HepG2 (cell line): ENCODE results near the gene PHKB. TPM values are rescaled to one million over a fixed set of nuclear protein-coding genes. Genes with fewer than 3 reads are reported as not detected.
A peak's percentile ranks its signal among the peaks of the same experiment; 100 is the strongest.

Experiments
- CBFB ChIP-seq: sonication (generic); formaldehyde crosslinking; IDR thresholded peaks from 2 replicates; pipeline ENCODE4 v1.4.0; 2020; ENCODE audit warnings: missing genetic modification reagents
- CCDC6 ChIP-seq: sonication (generic); formaldehyde crosslinking; IDR thresholded peaks from 2 replicates; pipeline ENCODE4 v1.8.1; 2022; ENCODE audit warnings: mild to moderate bottlenecking, missing genetic modification reagents, moderate library complexity
- HNF1A ChIP-seq, 2 experiments: sonication (generic) in 1 of 2; formaldehyde crosslinking in 1 of 2; IDR thresholded peaks; 2 replicates each; pipeline versions ENCODE4 v1.4.0 to v1.6.1; 2016 to 2020; ENCODE audit warnings: borderline replicate concordance in 1 of 2, low read depth in 1 of 2, mild to moderate bottlenecking in 1 of 2, missing genetic modification reagents in 1 of 2
- KAT7 ChIP-seq: IDR thresholded peaks from 2 replicates; pipeline ENCODE4 v1.6.1; 2018; ENCODE audit warnings: borderline replicate concordance, missing compliant biosample characterization
- MTF2 ChIP-seq: sonication (generic); formaldehyde crosslinking; IDR thresholded peaks from 2 replicates; pipeline ENCODE4 v1.5.0; 2020; ENCODE audit warnings: missing genetic modification reagents, borderline replicate concordance
- MXD4 ChIP-seq: IDR thresholded peaks from 2 replicates; pipeline ENCODE4 v1.6.1; 2016; ENCODE audit warnings: mild to moderate bottlenecking, missing biosample characterization, missing genetic modification reagents
- NFKBIZ ChIP-seq: IDR thresholded peaks from 2 replicates; pipeline ENCODE4 v1.6.1; 2018; ENCODE audit warnings: missing genetic modification reagents, missing compliant biosample characterization
- REPIN1 ChIP-seq: sonication (generic); formaldehyde crosslinking; IDR thresholded peaks from 2 replicates; pipeline ENCODE4 v1.8.0; 2022; ENCODE audit warnings: missing genetic modification reagents, low read depth, mild to moderate bottlenecking, borderline replicate concordance
- TARDBP ChIP-seq: sonication (generic); formaldehyde crosslinking; IDR thresholded peaks from 2 replicates; pipeline ENCODE4 v1.8.0; 2022; ENCODE audit warnings: mild to moderate bottlenecking, missing genetic modification reagents
- TEAD3 ChIP-seq: optimal IDR thresholded peaks from 2 replicates; pipeline ENCODE3; 2016; ENCODE audit warnings: borderline replicate concordance
- TFAP4 ChIP-seq: sonication (generic); IDR thresholded peaks from 2 replicates; pipeline ENCODE4 v1.6.1; 2016; ENCODE audit warnings: low read depth, borderline replicate concordance
- U2AF1 ChIP-seq: fragments of 200-400 bp; formaldehyde crosslinking; optimal IDR thresholded peaks from 2 replicates; pipeline ENCODE3; 2017; ENCODE audit warnings: mild to moderate bottlenecking, low read depth, low read length
- ZNF180 ChIP-seq: sonication (generic); formaldehyde crosslinking; IDR thresholded peaks from 2 replicates; pipeline ENCODE4 v1.4.0; 2020; ENCODE audit warnings: low read depth, missing genetic modification reagents, borderline replicate concordance
- ZNF230 ChIP-seq: sonication (generic); formaldehyde crosslinking; IDR thresholded peaks from 2 replicates; pipeline ENCODE4 v1.4.0; 2020; ENCODE audit warnings: mild to moderate bottlenecking, missing genetic modification reagents
- ZNF543 ChIP-seq: sonication (generic); formaldehyde crosslinking; IDR thresholded peaks from 2 replicates; pipeline ENCODE4 v1.4.0; 2020; ENCODE audit warnings: mild to moderate bottlenecking, missing genetic modification reagents
- ZNF609 ChIP-seq: sonication (generic); formaldehyde crosslinking; IDR thresholded peaks from 2 replicates; pipeline ENCODE4 v1.4.0; 2020; ENCODE audit warnings: mild to moderate bottlenecking, missing genetic modification reagents, borderline replicate concordance
- polyA plus RNA-seq, 8 experiments: library from polyadenylated mRNA; depleted of rRNA in 3 of 8; stranded (reverse) in 7 of 8; unstranded in 1 of 8; fragments of >200 nt; fragmentation: Illumina TruSeq in 4 of 8; extraction: Trizol in 4 of 8; gene quantifications; 2 replicates each; pipeline versions ENCODE4 v1.2.1 to v1.2.3, GENCODE V29; 2011 to 2016; ENCODE audit warnings: low read depth in 4 of 8, missing spikeins in 1 of 8, mixed read lengths in 1 of 8; ENCODE audit not compliant: insufficient read depth in 1 of 8
- total RNA-seq, 5 experiments: library from RNA; depleted of rRNA; stranded (reverse); fragments of >200 nt; fragmentation: Illumina TruSeq; extraction: Trizol; gene quantifications; 2 replicates each; pipeline ENCODE4 v1.2.3, GENCODE V29; 2016; ENCODE audit warnings: low read depth in 1 of 5

Gene PHKB
- total and polyA plus RNA-seq, 2 of the 13 experiments (the other 11 are each of a cell fraction or from before 2014, with no cell fraction given): 66.0 to 80.8 TPM

GRCh38 chr16:47657032-47657431, 195.9 kb downstream of the PHKB start (continued):
- TF ChIP-seq U2AF1: no peak
- peak; percentile 93 for TF ChIP-seq ZNF609
- peak; percentile 65 for TF ChIP-seq CBFB (CRISPR knock-in tag)
- TF ChIP-seq TEAD3: peak; percentile 58
- TF ChIP-seq NFKBIZ (CRISPR knock-in tag): peak; percentile 56; the same call in 1 of the 2 replicates
- TF ChIP-seq KAT7 (CRISPR knock-in tag): no peak
- TF ChIP-seq MXD4 (CRISPR knock-in tag): no peak
- no peak for TF ChIP-seq CCDC6
- TF ChIP-seq ZNF230: no peak
- no peak for TF ChIP-seq HNF1A (IDR thresholded peaks at IDR 0.05; ENCODE audit: low read depth)
- peak; percentile 70; the same call in 1 of the 2 replicates for TF ChIP-seq HNF1A (CRISPR knock-in tag; IDR thresholded peaks at IDR 0.05; ENCODE audit: borderline replicate concordance)
- 0 out of 2 replicates have a peak, but pooled peaks have one; percentile 40 for TF ChIP-seq TFAP4
- no peak for TF ChIP-seq MTF2
- peak; percentile 72; the same call in 1 of the 2 replicates for TF ChIP-seq REPIN1
- TF ChIP-seq TARDBP (CRISPR knock-in tag): peak; percentile 75
- no peak for TF ChIP-seq ZNF180 (CRISPR knock-in tag)
- 0 out of 2 replicates have a peak, but pooled peaks have one; percentile 18 for TF ChIP-seq ZNF543 (CRISPR knock-in tag)
